Fibroblast of lung (primary cell): ENCODE results near the gene HES1.

Experiments used
- CTCF ChIP-seq, 2 donors: IDR thresholded peaks in 1 of 2; conservative IDR thresholded peaks in 1 of 2; 1 replicate in 1 of 2; 2 replicates in 1 of 2; pipeline ENCODE4 v1.5.1; 2011 to 2012; ENCODE audit warnings: low read length in 2 of 2, control low read depth in 1 of 2, inconsistent platforms in 1 of 2, low read depth in 1 of 2, mild to moderate bottlenecking in 1 of 2
- EZH2 ChIP-seq: IDR thresholded peaks from 2 replicates; pipeline ENCODE4 v1.5.1; 2012; ENCODE audit warnings: low read length, control low read depth, mild to moderate bottlenecking; ENCODE audit errors: missing control alignments

GRCh38 chr3:194095902-194096301 is 40.0 kb upstream of the HES1 start:
- no peak for TF ChIP-seq CTCF (conservative IDR thresholded peaks at IDR 0.05 in 1 of 2, IDR thresholded peaks at IDR 0.05 in 1 of 2; ENCODE audit: low read depth in 1 of 2, low read length in 2 of 2)
- TF ChIP-seq EZH2 = no peak
